ENCODE results near the gene B4GAT1.

DNA sequence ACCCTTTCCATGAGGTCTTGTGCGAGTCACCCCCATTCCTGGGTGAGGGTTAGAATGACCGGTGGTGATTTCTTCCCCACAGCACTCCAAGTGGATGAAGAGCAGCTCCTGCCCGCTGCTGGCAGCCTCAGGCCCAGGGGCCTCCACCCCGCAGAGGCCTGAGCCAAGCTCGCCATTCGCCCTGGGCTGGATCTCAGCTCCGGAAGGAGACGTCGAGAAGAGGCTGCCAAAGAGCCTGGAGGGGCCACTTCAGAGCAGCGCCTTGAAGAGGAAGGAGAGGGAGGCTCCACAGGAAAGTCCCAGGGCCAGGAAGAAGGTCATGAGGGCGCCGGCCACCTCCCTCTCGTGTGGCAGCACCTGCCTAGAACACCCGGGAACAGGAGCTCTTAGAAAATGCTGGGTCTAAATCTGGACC lies 15.8 kb upstream of the B4GAT1 start:
- no peak for TF ChIP-seq CTCF (IDR thresholded peaks at IDR 0.05; ENCODE audit: poor library complexity, severe bottlenecking)
- no peak for TF ChIP-seq SMC3 (conservative IDR thresholded peaks at IDR 0.05; ENCODE audit: poor library complexity)
- TF ChIP-seq REST (IDR thresholded peaks at IDR 0.05; ENCODE audit: borderline replicate concordance) = no peak
- no peak for TF ChIP-seq EP300 (conservative IDR thresholded peaks at IDR 0.05; ENCODE audit: poor library complexity, severe bottlenecking)
- TF ChIP-seq MXI1 (conservative IDR thresholded peaks at IDR 0.05; ENCODE audit: poor library complexity, severe bottlenecking) = no peak

Measured in neural cell (in vitro differentiated cells).